ENCODE results near the gene SYTL3.

GRCh38 chr6:158674342-158675131 is 24.7 kb downstream of the SYTL3 start:
- TF ChIP-seq, protein P1, sequence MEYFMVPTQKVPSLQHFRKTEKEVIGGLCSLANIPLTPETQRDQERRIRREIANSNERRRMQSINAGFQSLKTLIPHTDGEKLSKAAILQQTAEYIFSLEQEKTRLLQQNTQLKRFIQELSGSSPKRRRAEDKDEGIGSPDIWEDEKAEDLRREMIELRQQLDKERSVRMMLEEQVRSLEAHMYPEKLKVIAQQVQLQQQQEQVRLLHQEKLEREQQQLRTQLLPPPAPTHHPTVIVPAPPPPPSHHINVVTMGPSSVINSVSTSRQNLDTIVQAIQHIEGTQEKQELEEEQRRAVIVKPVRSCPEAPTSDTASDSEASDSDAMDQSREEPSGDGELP (CRISPR knock-in tag; IDR thresholded peaks at IDR 0.05; ENCODE audit: borderline replicate concordance) = no peak
- TF ChIP-seq EP300 (IDR thresholded peaks at IDR 0.05; ENCODE audit: low read length) = no peak

Data from K562 (cell line).